Dedifferentiated amniotic fluid mesenchymal stem cell (primary cell): Measurements from ENCODE around the gene VPS35L.
A peak's percentile ranks its signal among the peaks of the same experiment; 100 is the strongest.
"Not testable (repeated sequence)": the region's sequence is repeated elsewhere in the genome, so short reads cannot be mapped to it uniquely, and the experiment has no call there.

Source experiments
- DNase-seq: peaks from one replicate; pipeline ENCODE4 v3.0.0-alpha.2; 2016; ENCODE audit errors: extremely low spot score

Gene VPS35L

GRCh38 chr16:19710991-19711545, 155.6 kb downstream of the VPS35L start:
- DNase-seq: no peak

DNA sequence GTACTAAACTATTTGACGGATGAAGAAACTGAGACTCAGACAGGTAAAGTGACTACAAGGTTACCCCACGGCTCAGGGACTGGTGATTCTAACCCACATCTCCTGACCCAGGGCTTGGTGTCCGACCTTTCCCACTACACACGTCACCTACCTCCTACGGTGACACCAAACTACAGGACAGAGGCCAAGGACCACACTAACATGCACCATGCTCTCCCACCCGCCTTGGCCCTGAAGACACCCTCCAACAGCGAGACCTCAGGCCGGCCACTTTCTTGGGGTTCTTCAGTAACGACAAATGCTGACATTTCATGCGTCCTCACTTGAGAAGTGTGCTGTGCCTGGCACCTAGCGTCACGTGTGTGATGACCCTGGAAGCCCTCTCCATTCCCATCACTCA, 156.1 kb downstream of the VPS35L start:
- DNase-seq: no peak

- DNase-seq: no peak
Measured at GRCh38 chr16:19712418-19713058, 157.0 kb downstream of the VPS35L start.

DNA sequence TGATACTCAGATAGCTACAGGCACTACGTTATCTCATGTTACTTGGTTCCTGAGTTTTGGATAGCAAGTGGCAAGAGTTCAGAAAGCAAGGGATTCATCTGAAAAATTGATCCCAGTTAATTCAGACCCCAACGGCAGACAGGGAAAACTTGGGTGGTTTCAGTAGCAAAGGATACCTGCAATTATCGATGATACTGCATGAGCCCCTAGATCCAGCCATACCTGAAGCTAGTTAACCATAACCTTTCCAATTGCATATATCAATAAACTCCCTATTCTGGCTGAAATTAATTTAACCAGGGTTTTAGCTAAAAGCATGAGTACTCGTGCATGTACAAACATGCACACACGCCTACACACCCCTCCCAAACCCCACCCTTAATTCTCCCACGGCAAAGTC, 158.2 kb downstream of the VPS35L start:
- DNase-seq: no peak

- DNase-seq: no peak
Measured at GRCh38 chr16:19715566-19715965, 160.1 kb downstream of the VPS35L start.

DNA sequence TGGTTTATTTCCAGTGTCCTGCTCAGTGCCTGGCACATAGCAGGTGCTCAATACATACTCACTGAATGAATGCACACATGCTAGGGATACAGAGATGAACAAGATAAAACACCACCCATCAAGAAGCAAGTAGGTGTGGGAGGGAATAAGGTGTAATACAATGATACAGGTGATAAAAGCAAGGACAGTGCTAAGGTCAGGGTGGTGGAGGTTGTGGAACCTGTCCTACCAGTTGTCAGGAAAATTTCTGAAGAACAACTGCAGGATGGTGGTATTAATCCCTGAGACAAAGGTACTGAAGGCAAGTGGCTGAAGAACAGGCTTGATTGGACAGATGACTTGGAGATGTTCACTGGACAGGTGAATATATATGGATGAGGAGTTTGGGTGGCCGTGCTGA, 160.7 kb downstream of the VPS35L start:
- DNase-seq: no peak

GRCh38 chr16:19716728-19717127, 161.2 kb downstream of the VPS35L start:
- not testable (repeated sequence) for DNase-seq

DNA sequence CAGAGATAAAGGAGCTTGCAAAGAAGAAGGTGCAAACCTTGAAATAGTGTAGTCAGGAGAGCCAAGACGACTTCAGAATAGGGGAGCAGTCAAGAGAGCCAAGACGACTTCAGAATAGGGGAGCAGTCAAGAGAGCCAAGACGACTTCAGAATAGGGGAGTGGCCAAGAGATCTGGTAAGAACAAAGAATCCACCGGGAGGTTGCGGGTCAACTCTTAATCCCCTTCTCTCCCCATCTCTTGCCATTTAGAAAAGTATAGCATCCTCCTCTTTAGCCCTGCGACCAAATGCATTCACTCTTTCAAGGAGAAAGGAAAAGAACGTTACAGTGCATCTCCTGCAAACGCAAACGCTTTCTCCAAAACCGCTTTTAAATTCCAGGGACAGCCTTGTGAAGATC, 161.8 kb downstream of the VPS35L start:
- DNase-seq: no peak

DNA sequence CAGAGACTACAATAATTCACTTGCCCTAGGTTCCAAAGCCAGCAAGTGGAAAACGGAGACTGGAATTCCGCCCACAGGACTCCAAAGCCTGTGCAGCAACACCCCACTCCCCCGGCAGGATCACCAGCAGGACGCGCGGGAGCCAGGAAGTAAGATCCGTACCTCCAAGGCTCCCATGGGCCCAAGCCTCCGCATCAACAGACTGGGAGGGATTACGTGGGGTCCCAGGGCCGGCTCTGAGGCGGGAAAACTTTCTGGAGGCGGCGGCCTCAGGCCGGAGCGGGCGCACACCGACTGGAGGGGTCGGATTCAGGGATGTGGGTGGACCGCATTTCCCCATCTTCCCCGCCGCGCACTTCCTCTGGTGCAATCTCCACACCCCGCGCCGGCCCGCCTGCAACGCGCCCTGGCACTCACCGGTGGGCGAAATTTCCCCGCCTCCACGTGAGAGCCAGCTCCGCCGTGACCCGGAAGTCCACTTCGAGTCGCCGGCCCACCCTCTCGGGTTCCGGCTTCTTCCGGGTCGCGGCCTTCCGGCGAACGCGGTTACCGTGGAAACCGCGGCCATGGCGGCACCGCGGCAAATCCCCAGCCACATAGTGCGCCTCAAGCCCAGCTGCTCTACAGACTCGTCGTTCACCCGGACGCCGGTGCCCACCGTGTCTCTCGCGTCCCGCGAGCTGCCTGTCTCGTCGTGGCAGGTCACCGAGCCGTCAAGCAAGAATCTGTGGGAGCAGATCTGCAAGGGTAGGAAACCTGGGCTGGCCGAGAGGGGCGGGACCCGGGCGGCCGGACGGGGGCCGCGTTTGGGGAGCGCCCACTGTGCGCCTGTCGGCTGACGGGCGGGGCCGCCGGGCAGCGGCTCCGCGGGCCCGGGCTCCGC, 162.5 kb downstream of the VPS35L start, which contains the start of the genes IQCK and KNOP1:
Gene IQCK, plus strand, starts transcription at position 531 of the 883 bp plus-strand sequence. Its CDS starts 36 bp downstream, at position 567.
Gene KNOP1, minus strand, starts transcription at position 487 of the 883 bp plus-strand sequence. CDS start 3,192 bp downstream, outside the sequence.
- DNase-seq: peak; percentile 74

DNA sequence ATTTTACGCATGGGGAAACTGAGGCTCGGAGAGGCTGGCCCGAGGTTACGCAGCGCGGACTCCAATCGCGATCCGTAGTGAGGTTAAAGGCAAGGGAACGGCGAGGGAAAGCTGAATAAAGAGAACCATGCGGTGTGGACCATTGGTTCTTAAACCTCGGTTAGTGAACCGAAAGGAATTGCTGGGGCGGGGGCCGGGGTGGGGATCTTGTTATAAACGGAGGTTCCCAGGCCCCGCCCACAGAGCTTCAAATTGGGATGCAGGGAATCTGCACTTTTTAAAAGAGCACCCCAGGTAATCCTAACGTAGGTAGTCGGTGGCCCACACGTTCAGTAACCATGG, 163.1 kb downstream of the VPS35L start:
- no peak for DNase-seq

DNA sequence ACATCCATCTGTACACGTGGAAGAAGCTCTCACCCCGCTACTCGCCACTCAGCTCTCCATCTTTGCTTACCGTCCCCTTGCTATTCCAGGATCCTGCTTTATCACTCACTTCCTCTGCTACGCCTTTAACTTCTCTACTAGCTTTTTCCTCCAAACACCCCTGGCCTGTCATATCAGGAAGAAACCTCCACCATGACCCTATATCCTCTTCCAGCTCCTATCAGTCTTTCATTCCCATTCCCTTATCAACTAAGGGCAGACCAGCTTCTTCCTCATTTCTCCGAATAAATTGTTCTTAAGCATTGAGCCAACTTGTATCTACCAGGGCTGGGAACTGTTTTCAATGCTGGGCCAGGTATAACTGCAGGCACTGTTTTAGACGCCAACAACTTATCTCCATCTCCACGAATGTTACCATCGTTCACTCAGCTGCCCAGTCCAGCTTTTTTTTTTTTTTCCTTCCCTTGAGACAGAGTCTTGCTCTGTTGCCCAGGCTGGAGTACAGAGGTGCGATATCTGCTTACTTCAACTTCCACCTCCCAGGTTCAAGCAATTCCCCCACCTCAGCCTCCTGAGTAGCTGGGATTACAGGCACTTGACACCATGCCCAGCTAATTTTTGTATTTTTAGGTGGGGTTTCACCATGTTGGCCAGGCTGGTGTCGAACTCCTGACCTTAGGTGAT, 166.9 kb downstream of the VPS35L start:
- DNase-seq: no peak

DNA sequence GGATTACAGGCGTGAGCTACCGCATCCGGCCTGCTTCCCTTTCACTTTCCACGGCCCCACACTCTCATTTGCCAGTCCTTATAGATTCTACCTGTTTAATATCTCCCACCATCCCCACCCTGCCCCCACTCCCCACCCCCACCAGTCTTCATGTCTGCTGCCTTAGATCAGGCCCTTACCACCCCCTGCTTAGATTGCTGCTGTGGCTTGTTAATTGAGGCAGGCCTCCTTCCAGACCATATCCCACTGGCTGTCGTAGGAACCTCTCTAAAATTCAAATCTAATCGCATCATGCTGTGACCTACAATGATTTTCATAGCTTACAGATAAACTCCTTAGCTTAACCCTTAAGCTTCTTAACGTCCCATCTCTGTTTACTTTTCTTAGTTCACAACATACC, 167.5 kb downstream of the VPS35L start:
- DNase-seq: no peak

- DNase-seq: no peak
Measured at GRCh38 chr16:19728636-19728965, 173.1 kb downstream of the VPS35L start.

GRCh38 chr16:19733551-19733950, 178.0 kb downstream of the VPS35L start:
- DNase-seq: no peak

DNA sequence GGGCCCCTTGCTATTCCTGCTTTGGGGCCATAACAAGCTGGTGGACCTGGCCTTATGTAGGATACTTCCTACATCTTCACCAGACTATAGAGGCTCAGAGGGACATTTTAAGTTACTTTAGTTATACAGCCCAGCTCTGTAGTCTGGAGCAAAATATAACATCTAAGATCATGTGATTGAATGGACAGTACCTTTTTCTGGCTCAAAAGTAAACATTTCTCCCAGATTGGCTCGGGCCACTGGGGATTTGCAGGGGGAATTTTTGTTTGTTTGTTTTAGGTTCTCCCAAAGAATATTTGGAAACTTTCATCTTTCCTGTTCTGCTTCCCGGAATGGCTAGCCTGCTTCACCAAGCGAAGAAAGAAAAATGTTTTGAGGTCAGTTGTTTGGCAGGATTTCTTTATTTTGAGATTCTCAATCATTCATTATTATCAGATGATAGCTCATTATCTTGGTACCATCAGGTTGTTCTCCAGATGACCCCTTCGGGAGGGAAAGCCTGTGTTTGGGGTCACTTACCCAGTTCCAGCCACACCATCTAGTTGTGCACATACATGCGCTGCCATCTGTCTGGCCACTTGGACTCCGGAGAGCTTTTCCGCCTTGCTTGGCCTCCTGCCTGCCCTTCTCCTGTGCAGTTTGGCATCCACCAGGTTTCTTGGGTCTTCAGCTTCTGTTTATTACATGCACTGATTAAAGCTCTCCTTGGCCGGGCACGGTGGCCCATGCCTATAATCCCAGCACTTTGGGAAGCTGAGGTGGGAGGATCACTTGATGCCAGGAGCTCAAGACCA, 179.8 kb downstream of the VPS35L start:
- no peak for DNase-seq

DNA sequence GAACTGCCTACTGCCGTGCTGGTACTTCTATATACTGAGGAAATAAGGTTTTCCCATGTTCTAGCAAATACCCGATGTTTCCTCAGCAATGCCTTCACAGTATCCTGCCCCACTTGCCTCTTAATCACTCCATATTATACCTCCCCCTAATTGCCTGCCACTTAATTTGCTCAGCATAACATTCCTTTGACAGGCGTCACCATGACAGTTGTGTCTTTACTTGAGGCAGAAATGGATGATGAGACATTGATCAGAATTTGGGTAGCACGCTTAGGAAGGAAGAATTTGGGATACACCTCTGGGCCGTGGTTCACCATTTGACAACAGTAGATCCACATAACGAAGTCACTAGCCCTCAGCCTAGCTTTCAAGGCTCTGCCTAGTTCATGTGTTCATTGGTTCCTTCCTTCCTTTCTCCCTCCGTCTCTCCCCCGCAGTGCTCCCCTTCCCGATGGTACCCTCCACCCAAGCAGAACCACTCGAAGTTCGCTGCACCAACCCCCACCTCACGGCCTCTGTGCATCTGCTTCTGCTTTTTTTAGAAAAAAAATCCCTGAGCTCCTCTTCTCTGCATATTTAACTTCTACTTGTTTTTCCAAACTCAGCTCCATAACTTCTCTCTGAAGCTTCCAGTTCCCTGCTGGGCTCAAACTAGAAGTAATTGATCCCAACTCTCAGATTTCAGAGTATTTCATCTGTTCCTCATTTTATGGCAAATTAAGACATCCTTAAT, 182.0 kb downstream of the VPS35L start:
- no peak for DNase-seq

DNA sequence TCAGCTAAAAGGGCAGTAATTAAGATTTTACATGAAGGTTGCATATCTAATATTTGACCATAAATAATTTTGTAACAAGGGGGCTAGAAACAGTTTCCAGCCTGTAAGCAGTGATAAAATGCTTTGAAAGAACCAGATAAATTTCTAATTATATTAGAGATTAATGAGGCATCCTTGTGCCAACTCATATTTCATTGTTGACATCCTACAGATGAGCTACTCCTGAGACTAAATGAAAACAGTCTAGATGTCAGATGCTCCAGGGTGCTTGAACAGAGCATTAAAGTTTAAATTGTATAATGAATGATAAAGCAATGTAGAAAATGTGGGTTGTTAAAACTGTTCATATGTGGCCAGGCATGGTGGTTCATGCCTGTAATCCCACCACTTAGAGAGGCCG, 185.9 kb downstream of the VPS35L start:
- DNase-seq: no peak

- DNase-seq: no peak
Measured at GRCh38 chr16:19743816-19744159, 188.3 kb downstream of the VPS35L start.

DNA sequence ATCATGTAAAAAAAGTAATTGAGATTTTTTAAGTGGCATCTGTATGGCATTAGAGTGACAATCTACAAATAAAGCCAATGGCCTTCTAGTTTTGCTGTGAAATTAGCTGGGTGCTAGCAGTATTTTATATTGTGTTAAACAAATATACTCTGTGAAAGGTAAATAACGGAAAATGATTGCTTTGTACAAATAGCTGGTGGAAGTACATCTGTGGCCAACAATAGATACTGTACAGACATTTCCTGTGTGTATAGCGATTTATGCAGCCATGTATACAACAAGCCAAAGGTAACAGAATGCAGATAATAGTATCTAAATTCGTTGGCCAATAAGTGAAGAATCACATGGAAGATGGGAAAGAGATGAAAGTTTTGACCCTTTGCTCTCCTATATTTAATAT, 189.2 kb downstream of the VPS35L start:
- DNase-seq: no peak

GRCh38 chr16:19745286-19746010, 189.9 kb downstream of the VPS35L start:
- no peak for DNase-seq
